Measurements from ENCODE around the gene ZCCHC17. TPM values are rescaled to one million over a fixed set of nuclear protein-coding genes. Genes with fewer than 3 reads are reported as not detected.
"Not testable (repeated sequence)": the region's sequence is repeated elsewhere in the genome, so short reads cannot be mapped to it uniquely, and the experiment has no call there.

ZCCHC17 gene
- 10 to 100 TPM in 11 of 12 donors, not detected in 1; 21.0 to 49.2 (median 28.9) TPM for polyA plus RNA-seq (ENCODE audit: insufficient read length in 12 of 12)
- long read RNA-seq, donor 1, transcript ZCCHC17-201 (8 exons, 1,605 nt), result major isoform, 11 of 60 reads
- long read RNA-seq, donor 1, partial matches to known transcripts, result 22 of 60 reads
- long read RNA-seq, donor 1, other reads (novel, unspliced or antisense), result 26 of 60 reads
- long read RNA-seq, donor 2, transcript ZCCHC17-201 (8 exons, 1,605 nt), result major isoform, 10 of 199 reads
- long read RNA-seq, donor 2, partial matches to known transcripts, result 187 of 199 reads
- long read RNA-seq, donor 2, other reads (novel, unspliced or antisense), result 0 of 199 reads
- long read RNA-seq, donor 3, transcript ZCCHC17-201 (8 exons, 1,605 nt), result major isoform, 8 of 9 reads
- long read RNA-seq, donor 3, partial matches to known transcripts, result 0 of 9 reads
- long read RNA-seq, donor 3, other reads (novel, unspliced or antisense), result 0 of 9 reads
- long read RNA-seq, donor 4, partial matches to known transcripts, result 5 of 10 reads
- long read RNA-seq, donor 4, other reads (novel, unspliced or antisense), result 0 of 10 reads
- long read RNA-seq, donor 5, transcript ZCCHC17-201 (8 exons, 1,605 nt), result major isoform, 11 of 205 reads
- long read RNA-seq, donor 5, partial matches to known transcripts, result 36 of 205 reads
- long read RNA-seq, donor 5, other reads (novel, unspliced or antisense), result 152 of 205 reads
- long read RNA-seq, donor 6, transcript ZCCHC17-201 (8 exons, 1,605 nt), result major isoform, 8 of 22 reads
- long read RNA-seq, donor 6, partial matches to known transcripts, result 12 of 22 reads
- long read RNA-seq, donor 6, other reads (novel, unspliced or antisense), result 0 of 22 reads
- long read RNA-seq, donor 7, partial matches to known transcripts, result 5 of 9 reads
- long read RNA-seq, donor 7, other reads (novel, unspliced or antisense), result 0 of 9 reads
- long read RNA-seq, donor 8, transcript ZCCHC17-201 (8 exons, 1,605 nt), result major isoform, 9 of 158 reads
- long read RNA-seq, donor 8, partial matches to known transcripts, result 147 of 158 reads
- long read RNA-seq, donor 8, other reads (novel, unspliced or antisense), result 0 of 158 reads
- long read RNA-seq, donor 9, transcript ZCCHC17-201 (8 exons, 1,605 nt), result major isoform, 7 of 110 reads
- long read RNA-seq, donor 9, partial matches to known transcripts, result 102 of 110 reads
- long read RNA-seq, donor 9, other reads (novel, unspliced or antisense), result 0 of 110 reads
- long read RNA-seq, donor 10, transcript ZCCHC17-201 (8 exons, 1,605 nt), result major isoform, 9 of 103 reads
- long read RNA-seq, donor 10, partial matches to known transcripts, result 93 of 103 reads
- long read RNA-seq, donor 10, other reads (novel, unspliced or antisense), result 0 of 103 reads
- long read RNA-seq, donor 11, transcript ZCCHC17-201 (8 exons, 1,605 nt), result major isoform, 10 of 20 reads
- long read RNA-seq, donor 11, partial matches to known transcripts, result 9 of 20 reads
- long read RNA-seq, donor 11, other reads (novel, unspliced or antisense), result 0 of 20 reads

DNA sequence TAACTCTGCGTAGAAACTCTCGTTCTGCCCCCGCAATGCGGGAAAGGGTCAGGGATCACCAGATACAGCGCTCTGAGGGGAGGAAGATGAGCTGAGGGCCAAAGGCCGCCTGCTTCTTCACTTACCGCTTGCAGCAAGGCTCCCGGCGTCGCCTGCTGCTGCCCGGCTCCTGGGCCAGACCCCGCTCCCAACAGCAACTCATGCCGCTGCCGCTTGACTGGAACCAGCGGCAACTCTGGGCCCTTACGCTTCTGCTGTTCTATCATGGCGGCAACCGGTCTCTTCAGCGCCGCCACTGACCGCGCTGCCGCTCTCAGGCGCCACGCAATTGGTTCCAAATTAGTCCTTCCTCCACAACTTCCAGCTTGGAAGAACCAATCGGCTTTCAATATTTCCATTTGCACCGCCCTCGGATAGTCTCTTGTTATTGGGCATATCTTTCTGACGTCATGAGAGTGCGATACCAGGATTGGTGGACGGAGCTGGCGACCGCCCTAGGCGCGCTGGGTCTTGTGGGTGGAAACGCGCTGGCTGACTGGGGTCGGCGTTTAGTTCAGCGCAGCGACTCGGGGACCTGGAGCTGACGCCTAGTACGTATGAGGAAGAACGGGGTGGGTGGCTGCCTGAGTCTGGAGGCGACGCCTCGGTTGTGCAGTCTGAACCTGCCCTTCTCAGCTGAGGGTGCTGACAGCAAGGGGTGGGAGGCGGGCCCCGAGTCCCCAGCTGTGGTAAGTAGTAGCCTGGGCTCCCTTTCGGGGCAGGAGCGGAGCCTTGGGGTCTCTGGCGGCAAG lies at the start of gene ZCCHC17, which contains the start of gene SNRNP40:
TSS of gene ZCCHC17 (plus strand) at position 547 of the 791 bp plus-strand sequence. CDS start 13,067 bp downstream, outside the sequence.
TSS of gene SNRNP40 (minus strand) at position 303 of the 791 bp plus-strand sequence. CDS start at position 266, 37 bp downstream.
- DNase-seq, result peak; percentile 99

DNA sequence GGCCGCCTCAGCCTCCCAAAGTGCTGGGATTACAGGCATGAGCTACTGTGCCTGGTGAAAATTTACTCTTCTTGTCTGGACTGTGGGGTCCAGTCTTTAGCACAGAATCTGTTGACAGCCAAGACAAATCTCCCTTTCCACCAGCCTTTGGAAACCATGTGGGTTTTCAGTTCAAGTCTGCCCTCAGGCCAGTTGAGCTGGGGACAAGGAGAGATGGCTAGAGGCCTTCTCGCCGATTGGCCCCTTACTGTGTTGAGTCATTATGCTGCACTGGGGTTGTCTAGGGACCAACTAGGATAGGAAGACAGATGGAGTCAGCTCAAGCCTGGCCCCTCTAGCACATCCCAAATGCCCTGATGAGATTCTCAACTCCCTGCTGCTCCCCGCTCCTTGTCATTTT lies 48.6 kb upstream of the ZCCHC17 start:
- DNase-seq, result no peak

DNA sequence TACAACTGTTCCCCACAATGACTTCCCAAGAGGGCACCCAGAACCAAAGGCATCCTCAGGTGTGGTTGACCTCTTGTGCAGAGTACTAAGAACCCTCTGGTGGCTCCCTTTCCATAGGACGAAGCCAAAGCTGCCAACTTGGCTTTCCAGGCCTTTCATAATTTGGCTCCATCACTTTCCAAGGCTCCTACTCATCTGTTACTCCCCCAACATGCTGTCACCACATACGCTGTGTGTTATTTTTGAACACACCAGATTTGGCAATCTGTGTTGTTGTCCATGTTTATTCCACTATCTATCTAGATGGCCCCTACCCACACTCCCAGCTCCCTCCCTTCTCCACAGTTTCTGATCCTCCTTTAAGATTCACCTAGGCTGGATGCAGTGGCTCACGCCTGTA lies 47.0 kb upstream of the ZCCHC17 start:
- no peak for DNase-seq

DNA sequence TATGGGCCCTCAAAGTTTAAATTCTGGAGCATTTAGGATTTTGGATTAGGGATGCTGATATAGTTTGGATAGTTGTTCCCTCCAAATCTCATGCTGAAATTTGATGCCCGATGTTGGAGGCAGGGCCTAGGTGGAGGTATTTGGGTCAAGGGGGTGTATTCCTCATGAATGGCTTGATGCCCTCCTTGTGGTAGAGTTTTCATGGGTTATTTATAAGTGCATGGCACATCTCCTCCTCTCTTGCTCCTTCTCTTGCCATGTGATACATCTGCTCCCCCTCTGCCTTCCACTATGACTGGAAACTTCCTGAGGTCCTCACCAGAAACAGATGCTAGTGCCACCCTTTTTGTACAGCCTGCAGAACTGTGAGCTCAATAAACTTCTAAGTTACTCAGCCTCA lies 39.6 kb upstream of the ZCCHC17 start:
- DNase-seq, result no peak

DNA sequence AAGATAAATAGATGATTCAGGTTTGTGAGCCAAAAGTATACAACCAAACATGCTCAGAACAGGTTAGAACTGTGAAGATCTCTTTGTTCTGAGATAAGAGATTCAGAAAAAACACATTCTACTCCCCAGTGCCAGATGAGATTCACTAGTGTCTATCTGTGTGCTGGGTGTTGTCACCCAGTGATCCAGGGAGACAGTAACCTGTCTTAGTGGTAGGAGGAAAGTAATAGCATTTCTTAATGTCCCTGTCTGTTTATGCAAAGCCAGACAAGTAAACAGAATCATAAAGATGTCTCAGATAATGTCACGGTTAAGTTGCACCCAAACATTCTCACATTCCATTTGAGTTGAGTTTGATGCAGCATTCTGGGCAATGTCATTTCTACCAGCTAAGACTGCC lies 38.3 kb upstream of the ZCCHC17 start:
- no peak for DNase-seq

DNA sequence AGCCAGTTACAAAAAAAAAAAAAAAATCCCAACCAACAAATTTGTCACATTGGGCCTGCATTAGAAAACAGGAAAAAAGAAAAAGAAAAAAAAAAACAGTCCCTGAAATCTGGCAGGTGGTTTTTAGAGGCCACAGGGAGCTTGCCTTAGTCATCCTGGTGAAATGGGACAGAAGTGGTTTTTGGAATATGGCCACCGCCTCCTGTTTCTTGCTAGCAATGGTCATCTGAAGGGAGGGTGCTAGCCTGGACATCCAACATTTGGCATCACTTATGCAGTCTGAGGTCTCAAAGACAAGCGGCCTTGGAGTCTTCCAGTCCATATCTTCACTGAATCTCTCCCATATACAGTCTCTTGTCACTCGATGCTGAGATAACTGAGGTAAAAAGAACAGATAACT lies 37.1 kb upstream of the ZCCHC17 start:
- DNase-seq, result no peak

DNA sequence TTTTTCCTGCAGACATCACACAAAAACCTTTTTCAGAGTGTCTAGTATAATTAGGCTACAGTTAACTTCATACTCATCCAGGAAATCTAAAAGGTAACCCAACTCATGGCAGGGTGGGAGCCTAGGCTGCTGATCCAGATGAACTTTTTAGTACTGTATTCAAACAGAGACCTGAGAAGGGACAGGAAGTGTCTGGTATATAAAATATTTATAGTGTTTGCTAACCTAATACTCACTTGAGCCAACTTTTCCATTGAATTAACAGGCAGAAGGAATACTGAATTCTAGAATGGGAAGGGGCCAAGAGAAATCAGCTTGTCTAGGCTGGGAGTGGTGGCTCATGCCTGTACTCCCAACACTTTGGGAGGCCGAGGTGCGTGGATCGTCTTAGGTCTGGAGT lies 34.9 kb upstream of the ZCCHC17 start:
- DNase-seq, result no peak

GRCh38 chr1:31262393-31262792 lies 34.4 kb upstream of the ZCCHC17 start:
- DNase-seq, result not testable (repeated sequence)

DNA sequence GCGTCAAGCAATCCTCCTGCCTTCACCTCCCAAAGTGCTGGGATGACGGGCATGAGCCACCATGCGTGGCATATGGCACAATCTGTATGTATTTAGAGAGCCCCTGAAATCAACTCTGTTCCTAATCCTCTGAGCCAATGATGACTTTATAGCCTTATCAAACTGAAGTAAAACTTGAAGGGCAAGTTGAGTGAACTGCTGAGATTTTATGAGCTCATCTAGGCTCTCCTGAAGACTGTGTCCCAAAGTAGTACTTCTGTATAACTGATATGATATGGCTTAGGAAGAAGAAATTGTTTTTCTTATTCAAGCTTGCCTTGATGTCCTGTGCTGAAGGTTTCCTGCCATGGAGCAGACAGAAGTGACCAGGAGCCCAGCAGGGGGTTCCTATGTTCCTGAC lies 33.4 kb upstream of the ZCCHC17 start:
- DNase-seq, result no peak

DNA sequence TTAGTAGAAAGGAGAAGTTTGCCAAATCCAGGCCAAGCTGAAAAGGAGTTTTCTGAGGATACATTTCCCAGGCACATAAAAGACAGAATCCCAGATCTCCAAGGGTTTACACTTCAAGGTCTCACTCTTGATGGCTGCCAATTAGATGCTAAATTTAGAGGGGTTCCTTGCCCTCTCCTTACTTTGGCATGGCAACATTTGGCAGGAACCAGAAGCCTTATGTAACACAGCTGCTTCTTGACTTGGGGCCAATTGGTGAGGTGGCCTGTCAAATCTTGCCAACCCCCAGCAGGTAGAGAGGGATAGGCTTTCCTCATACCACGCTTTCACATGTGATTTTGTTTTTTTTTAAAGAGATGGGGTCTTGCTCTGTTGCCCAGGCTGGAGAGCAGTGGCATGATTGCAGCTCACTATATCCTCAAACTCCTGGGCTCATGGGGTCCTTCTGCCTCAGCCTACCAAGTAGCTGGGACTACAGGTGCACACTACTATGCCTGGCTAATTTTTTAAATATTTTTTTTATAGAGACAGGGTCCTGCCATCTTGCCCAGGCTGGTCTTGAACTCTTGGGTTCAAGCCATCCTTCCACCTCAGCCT lies 31.9 kb upstream of the ZCCHC17 start:
- DNase-seq, result no peak

DNA sequence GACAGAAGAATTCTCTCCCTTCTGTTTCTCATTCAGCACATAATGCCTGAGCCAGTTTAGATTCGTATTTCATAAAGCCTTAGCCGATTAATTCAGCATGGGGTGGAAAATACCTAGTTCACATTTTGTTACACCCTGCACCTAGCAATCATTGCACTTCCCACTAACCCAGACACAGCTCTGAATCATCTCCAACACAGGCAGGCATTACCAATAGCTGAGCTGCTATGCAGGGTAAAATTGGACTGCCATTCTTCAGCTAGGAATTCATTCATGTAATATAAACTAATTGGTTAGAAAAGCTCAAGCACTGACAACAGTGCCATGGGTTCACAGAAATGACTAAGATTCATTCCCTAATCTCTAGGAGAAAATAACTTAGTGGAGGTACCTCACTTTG lies 30.3 kb upstream of the ZCCHC17 start:
- DNase-seq, result no peak

DNA sequence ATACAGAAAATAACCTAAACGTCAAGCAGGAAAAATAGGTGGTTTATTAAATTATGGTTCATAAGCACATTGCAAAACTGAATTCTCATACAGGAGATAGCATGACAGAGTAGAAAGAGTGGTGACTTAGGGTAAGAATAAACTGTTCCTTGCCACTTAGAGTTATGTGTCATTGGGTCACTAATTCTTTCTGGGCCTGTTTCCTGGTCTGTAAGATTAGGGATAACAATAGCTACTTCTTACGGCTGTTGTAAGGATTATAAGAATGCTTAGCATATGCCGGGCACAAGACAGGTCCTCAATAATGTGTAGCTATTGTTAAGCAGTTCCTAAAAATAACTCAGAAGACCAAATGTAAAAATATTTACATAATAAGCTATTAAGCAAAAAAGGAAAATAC lies 24.5 kb upstream of the ZCCHC17 start:
- no peak for DNase-seq

- no peak for DNase-seq
Observed at GRCh38 chr1:31273619-31274018, 23.2 kb upstream of the ZCCHC17 start.

GRCh38 chr1:31282426-31282825 lies 14.4 kb upstream of the ZCCHC17 start:
- DNase-seq, result not testable (repeated sequence)

- DNase-seq, result not testable (repeated sequence)
Observed at GRCh38 chr1:31287791-31288190, 9.0 kb upstream of the ZCCHC17 start.

DNA sequence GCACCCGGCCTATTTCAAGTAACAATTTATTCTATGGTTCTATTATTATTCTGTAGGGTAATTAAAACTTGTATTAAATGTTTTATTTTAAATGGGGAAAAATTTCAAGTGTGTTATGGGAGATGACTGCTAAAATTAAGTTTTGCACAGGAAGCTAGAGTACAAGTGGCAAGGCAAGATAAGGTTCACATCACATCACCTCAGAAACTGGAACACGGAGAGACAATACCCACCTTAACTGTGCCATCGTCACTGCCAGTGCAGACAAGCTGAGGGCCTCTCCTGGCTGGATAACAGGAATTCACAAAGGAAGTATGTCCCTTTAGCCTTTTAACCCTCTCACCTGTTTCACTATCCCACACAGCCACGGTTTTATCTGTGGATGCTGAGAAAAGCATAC lies 7.8 kb upstream of the ZCCHC17 start:
- DNase-seq, result no peak

DNA sequence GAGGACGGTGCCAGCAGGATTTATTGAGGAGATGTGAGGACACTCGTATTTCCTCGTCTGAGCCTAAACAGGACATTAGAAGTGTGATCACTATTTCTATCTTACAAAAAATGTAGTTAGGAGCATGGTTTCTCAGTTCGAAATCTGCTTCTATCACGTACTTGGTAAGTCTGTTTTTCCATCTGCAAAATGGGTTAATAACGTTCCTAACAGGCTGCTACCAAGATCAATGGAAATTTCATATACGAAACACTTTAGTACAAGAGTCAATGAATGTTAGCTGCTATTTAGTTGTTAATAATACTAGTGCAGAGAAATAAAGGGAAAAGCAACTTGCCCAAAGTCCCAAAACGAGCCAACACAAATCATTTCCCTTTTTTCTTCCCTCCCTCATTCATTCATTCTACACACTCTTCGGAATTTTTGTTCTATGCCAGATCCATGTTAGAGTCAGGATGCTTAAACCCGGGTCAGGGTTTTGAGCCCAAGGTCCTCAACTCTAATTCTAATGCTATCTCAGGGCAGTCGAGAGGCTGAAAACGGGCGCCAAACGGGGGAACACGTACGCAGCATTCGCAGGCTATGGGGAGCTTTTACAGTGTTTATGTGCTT lies 852 bp upstream of the ZCCHC17 start:
- DNase-seq, result no peak

DNA sequence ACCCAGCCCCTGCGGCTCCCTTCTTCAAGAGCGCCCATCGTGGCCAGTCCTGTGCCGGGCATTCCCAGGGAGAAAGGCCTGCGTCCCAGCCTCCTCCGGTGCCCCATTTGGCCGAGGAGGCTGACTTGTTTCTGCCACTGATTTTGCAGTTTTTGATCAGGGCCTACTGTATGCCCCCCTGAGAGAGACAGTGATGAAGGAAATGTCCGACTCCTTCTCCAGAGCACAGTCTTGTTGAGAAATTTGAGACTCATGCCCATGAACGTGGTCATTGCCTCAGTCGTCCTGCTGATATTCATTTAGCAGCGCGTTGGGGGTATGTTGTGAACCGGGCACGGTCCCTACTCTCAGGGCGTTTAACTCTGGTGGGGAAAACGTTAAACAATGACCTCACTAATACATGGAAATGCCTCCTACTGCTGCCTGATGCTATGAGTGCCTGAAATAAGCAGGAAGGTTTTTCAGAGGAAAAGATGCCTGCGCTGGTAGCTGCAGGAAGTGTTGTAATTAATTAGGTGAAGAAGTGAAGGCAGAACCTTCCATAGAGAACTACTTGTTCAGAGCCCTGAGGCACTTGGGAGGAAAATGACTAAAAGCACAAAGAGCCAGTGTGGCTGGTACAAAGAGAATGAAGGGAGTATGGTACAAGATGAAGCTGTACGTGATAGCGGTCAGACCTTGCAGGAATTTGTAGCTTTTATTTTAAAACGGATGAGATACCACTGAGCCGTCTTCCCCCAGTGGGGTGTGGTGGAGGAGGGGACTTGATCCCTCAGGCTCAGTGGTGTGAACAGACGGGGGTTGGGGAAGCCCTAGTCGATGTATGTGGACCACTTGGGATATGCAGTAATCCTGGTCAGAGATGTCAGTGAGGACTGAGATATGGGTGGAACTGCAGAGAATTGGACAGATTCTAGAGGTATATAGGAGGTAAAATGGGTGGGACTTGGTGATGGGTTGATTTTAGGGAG lies 730 bp downstream of the ZCCHC17 start:
- no peak for DNase-seq

Measured in muscle of arm (tissue), 14 donors.